Measurements from ENCODE around the gene ZNF41.
"Not testable (repeated sequence)": the region's sequence is repeated elsewhere in the genome, so short reads cannot be mapped to it uniquely, and the experiment has no call there.

ZNF41 gene

DNA sequence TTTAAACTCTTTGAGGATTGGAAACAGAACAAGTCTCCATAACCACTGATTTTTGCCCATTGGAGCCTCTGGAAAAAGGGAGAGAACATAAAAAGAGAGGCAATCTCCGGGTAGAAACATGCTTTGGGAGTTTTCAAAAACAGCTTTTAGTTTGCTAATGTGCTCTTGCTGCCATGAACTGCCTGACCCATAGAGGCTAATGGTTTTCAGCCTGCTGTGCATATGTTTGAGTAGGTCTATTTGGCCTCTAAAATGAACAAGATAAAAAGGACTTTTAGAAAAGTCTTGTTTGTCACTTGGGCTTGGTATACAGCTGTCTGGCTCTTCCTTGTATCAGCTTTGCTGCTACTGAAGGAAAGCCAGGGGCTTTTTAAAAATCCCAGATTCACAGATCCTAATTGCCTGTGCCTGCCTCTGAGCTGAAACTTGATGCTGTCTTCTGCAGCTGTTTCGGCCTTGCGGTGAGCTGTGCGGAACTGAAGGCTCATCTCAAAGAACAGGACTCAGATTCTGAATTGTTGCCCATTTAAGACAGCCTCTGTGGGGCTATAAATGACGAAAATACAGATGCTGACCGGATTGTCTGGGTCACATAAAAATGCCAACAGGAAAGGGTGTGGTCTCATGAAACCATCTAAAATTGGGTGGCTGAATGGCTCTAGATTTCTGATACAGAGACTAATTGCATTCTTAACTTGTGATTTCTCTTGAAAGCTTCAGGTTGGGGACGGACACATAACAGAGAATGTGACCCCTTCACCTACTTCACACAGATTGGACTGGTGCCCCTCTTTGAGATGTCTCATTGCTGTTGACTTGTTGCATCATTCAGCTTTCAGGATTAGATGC lies 18.4 kb upstream of the ZNF41 start:
- no peak for DNase-seq (ENCODE audit: low read depth)
- TF ChIP-seq, protein P1, sequence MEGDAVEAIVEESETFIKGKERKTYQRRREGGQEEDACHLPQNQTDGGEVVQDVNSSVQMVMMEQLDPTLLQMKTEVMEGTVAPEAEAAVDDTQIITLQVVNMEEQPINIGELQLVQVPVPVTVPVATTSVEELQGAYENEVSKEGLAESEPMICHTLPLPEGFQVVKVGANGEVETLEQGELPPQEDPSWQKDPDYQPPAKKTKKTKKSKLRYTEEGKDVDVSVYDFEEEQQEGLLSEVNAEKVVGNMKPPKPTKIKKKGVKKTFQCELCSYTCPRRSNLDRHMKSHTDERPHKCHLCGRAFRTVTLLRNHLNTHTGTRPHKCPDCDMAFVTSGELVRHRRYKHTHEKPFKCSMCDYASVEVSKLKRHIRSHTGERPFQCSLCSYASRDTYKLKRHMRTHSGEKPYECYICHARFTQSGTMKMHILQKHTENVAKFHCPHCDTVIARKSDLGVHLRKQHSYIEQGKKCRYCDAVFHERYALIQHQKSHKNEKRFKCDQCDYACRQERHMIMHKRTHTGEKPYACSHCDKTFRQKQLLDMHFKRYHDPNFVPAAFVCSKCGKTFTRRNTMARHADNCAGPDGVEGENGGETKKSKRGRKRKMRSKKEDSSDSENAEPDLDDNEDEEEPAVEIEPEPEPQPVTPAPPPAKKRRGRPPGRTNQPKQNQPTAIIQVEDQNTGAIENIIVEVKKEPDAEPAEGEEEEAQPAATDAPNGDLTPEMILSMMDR (IDR thresholded peaks at IDR 0.05; ENCODE audit: control insufficient read depth, extremely low read depth, insufficient read depth) = no peak
- no peak overlapping the region for H3K4me3 ChIP-seq (ENCODE audit: low read depth, low read length)

DNA sequence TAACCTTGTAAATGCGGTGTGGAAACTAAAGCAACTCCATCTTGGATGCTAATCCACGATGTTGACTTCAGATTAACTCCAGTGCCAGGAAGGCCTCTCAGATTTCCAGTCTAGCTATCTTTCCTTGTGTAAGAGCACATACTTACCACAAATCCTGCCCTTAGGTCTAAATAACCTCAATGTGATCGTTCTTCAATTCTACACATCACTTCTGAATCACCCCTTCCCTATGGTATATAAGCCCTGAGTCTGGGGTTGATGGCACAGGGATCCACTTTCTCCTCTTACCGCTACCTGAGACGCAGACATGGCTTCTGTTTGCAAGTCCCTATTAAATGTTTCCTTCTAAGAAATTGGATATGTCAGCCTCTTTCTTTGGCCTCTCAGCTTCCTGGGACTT lies 17.5 kb upstream of the ZNF41 start:
- H3K4me3 ChIP-seq (ENCODE audit: low read depth, low read length) = no peak overlapping the region
- DNase-seq (ENCODE audit: low read depth) = no peak
- TF ChIP-seq, protein P1 (IDR thresholded peaks at IDR 0.05; ENCODE audit: control insufficient read depth, extremely low read depth, insufficient read depth) = no peak

DNA sequence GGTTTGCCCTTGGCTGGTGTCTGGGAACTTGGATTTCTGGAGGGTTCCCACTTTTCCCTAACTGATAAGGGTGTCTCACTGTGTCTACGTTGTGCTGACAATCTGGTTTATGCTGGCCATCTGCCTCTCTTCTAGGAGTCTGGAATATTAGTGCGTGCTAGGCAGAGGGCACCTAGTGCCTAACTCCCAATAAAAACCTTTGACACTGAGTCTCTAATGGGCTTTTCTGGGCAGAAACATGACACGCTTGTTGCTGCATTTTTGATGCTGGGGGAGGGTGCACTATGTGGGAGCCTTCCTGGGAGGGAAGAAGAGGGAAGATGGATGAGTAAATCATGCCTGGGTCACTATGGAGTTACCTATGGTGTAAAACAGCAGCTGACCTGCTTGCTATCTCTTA lies 16.3 kb upstream of the ZNF41 start:
- no peak for DNase-seq (ENCODE audit: low read depth)
- TF ChIP-seq, protein P1 (IDR thresholded peaks at IDR 0.05; ENCODE audit: control insufficient read depth, extremely low read depth, insufficient read depth) = no peak
- H3K4me3 ChIP-seq (ENCODE audit: low read depth, low read length) = no peak overlapping the region

DNA sequence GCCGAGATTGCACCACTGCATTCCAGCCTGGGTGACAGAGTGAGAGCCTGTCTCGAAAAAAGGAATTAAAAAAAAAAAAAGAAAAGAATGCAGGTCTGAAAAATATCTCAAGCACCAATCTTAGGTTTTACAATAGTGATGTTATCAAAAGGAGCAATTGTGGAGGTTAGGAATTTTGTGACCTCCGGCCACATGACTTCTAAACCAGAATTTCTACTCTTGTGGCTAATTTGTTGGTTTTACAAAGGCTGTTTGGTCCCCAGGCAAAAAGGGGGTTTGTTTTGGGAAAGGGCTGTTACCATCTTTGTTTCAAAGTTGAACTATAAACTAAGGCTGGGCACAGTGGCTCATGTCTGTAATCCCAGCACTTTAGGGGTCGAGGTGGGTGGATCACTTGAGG lies 15.4 kb upstream of the ZNF41 start:
- TF ChIP-seq, protein P1 (IDR thresholded peaks at IDR 0.05; ENCODE audit: control insufficient read depth, extremely low read depth, insufficient read depth) = no peak
- DNase-seq (ENCODE audit: low read depth) = no peak
- no peak overlapping the region for H3K4me3 ChIP-seq (ENCODE audit: low read depth, low read length)

DNA sequence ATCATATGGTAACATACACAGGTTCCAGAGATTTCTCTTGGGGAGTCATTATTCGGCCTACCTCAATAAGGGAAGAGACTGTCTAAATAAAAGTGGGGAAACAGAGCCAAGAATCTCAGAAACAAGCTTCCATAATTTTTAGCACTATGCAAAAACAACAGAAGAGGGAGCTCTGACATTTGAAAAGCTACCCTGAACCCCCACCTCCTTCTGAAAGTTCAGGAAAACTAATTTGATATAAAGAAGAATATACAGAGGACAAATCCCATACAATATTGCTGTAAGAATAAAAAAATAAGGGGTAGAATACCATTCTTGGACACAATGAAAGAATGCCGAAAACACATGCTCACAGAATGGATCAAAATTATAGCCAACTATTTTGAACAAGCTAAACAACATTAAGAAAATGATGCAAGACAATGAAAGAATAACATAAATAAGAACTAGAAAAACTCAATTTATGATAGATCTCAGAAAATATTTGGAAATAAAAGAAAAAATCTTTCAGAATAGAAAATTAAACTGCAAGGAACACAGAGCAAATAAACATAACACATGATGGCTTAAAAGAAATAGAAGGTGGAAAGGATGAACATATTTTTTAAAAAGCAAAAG lies 14.4 kb upstream of the ZNF41 start:
- DNase-seq (ENCODE audit: low read depth) = no peak
- TF ChIP-seq, protein P1 (IDR thresholded peaks at IDR 0.05; ENCODE audit: control insufficient read depth, extremely low read depth, insufficient read depth) = 0 out of 2 replicates have a peak, but pooled peaks have one; percentile 11

DNA sequence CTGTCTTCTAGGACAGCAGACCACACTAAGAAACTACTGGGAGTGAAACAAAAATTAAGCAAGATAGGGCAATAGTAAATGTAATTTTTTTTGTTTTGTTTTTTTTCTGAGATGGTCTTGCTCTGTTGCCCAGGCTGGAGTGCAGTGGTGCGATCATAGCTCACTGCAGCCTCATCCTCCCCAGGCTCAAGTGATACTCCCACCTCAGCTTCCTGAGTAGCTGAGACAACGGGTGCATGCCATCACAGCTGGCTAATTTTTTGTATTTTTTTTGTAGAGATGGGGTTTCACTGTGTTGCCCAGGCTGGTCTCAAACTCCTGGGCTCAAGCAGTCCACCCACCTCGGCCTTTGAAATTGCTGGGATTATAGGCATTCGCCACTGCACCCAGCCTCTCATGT lies 9.1 kb upstream of the ZNF41 start:
- DNase-seq (ENCODE audit: low read depth) = not testable (repeated sequence)

More for the DNA sequence above, 14.4 kb upstream of the ZNF41 start:
- no peak overlapping the region for H3K4me3 ChIP-seq (ENCODE audit: low read depth, low read length)

DNA sequence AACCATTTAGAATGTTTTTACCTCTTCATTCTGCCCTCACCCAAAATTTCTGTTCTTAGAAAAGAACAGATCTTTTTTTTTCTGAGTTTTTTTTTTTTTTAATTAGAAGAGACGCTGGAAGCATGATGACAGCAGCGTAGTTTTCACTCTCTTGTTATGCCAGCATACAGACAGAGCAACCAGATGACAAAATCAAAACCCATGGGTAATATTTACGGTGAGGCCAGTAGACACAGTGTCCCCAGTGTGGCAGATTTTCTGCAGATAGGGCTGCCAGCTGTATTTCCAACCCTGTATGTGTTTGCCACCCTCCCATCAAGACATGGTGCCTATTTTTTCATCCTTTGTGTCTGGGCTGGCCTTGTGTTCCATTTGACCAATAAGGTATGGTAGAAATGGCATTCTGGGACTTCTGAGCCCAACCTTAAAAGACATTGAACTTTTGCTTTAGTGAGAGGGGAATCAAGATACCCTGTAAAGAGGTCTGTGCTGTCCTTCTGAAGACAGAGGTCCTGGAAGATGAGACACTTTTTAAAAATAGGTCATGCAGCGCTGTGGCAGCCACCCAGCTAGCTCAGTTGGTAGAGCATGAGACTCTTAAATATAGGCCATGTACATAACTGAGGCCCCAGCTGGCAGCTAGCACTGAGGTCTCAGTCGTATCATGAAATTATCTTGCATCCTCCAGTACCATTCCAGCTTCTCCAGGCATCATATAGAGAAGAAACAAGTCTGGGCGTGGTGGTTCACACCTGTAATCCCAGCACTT lies 6.7 kb upstream of the ZNF41 start:
- DNase-seq (ENCODE audit: low read depth) = no peak
- no peak overlapping the region for H3K4me3 ChIP-seq (ENCODE audit: low read depth, low read length)
- TF ChIP-seq, protein P1 (IDR thresholded peaks at IDR 0.05; ENCODE audit: control insufficient read depth, extremely low read depth, insufficient read depth) = no peak

More for the DNA sequence above, 9.1 kb upstream of the ZNF41 start:
- not testable (repeated sequence) for H3K4me3 ChIP-seq (ENCODE audit: low read depth, low read length)

Data from LNCaP clone FGC (cell line).